HepG2 (cell line): Measurements from ENCODE around the gene S100A13. TPM values are rescaled to one million over a fixed set of nuclear protein-coding genes. Genes with fewer than 3 reads are reported as not detected.

Experiments
- ASH2L ChIP-seq: fragments of 300-600, 200-600 bp; sonication (generic); IDR thresholded peaks from 2 replicates; pipeline ENCODE4 v1.7.0; 2017; ENCODE audit warnings: low read depth, mild to moderate bottlenecking, moderate library complexity, mixed read lengths, low read length; ENCODE audit not compliant: insufficient read length
- NFYB ChIP-seq: sonication (generic); formaldehyde crosslinking; IDR thresholded peaks from 2 replicates; pipeline ENCODE4 v1.4.0; 2020; ENCODE audit warnings: missing genetic modification reagents
- NFYC ChIP-seq: IDR thresholded peaks from 2 replicates; pipeline ENCODE4 v1.6.1; 2016; ENCODE audit warnings: missing genetic modification reagents, missing compliant biosample characterization
- PHF20 ChIP-seq: sonication (generic); formaldehyde crosslinking; IDR thresholded peaks from 2 replicates; pipeline ENCODE4 v1.5.0; 2020; ENCODE audit warnings: mild to moderate bottlenecking, missing genetic modification reagents
- SETDB1 ChIP-seq: sonication (generic); formaldehyde crosslinking; IDR thresholded peaks from 2 replicates; pipeline ENCODE4 v1.5.1; 2020; ENCODE audit warnings: missing genetic modification reagents, mild to moderate bottlenecking, borderline replicate concordance
- SRSF9 ChIP-seq: fragments of 200-400 bp; formaldehyde crosslinking; IDR thresholded peaks from 2 replicates; pipeline ENCODE4 v1.6.1; 2018; ENCODE audit warnings: borderline replicate concordance, mild to moderate bottlenecking, low read depth, low read length; ENCODE audit not compliant: insufficient read depth, poor library complexity, severe bottlenecking
- YEATS2 ChIP-seq: sonication (generic); formaldehyde crosslinking; IDR thresholded peaks from 2 replicates; pipeline ENCODE4 v1.4.0; 2020; ENCODE audit warnings: missing genetic modification reagents, borderline replicate concordance
- ZFX ChIP-seq: sonication (generic); formaldehyde crosslinking; IDR thresholded peaks from 2 replicates; pipeline ENCODE4 v1.4.0; 2020; ENCODE audit warnings: mild to moderate bottlenecking, low read depth, missing genetic modification reagents, moderate library complexity
- ZNF20 ChIP-seq: sonication (generic); formaldehyde crosslinking; IDR thresholded peaks from 2 replicates; pipeline ENCODE4 v1.4.0; 2020; ENCODE audit warnings: mild to moderate bottlenecking, moderate library complexity, missing genetic modification reagents
- ZNF264 ChIP-seq: sonication (generic); formaldehyde crosslinking; IDR thresholded peaks from 2 replicates; pipeline ENCODE4 v1.4.0; 2020; ENCODE audit warnings: missing genetic modification reagents
- ZNF496 ChIP-seq: sonication (generic); formaldehyde crosslinking; IDR thresholded peaks from 2 replicates; pipeline ENCODE4 v1.8.1; 2023; ENCODE audit warnings: mild to moderate bottlenecking, moderate library complexity, missing genetic modification reagents; ENCODE audit not compliant: insufficient replicate concordance
- ZNF678 ChIP-seq: sonication (generic); formaldehyde crosslinking; IDR thresholded peaks from 2 replicates; pipeline ENCODE4 v1.4.0; 2020; ENCODE audit warnings: mild to moderate bottlenecking, missing genetic modification reagents
- ZSCAN29 ChIP-seq: sonication (generic); formaldehyde crosslinking; conservative IDR thresholded peaks from 2 replicates; pipeline ENCODE4 v1.4.0; 2020; ENCODE audit warnings: mild to moderate bottlenecking, missing genetic modification reagents
- polyA plus RNA-seq, 8 experiments: library from polyadenylated mRNA; depleted of rRNA in 3 of 8; stranded (reverse) in 7 of 8; unstranded in 1 of 8; fragments of >200 nt; fragmentation: Illumina TruSeq in 4 of 8; extraction: Trizol in 4 of 8; gene quantifications; 2 replicates each; pipeline versions ENCODE4 v1.2.1 to v1.2.3, GENCODE V29; 2011 to 2016; ENCODE audit warnings: low read depth in 4 of 8, missing spikeins in 1 of 8, mixed read lengths in 1 of 8; ENCODE audit not compliant: insufficient read depth in 1 of 8
- total RNA-seq, 5 experiments: library from RNA; depleted of rRNA; stranded (reverse); fragments of >200 nt; fragmentation: Illumina TruSeq; extraction: Trizol; gene quantifications; 2 replicates each; pipeline ENCODE4 v1.2.3, GENCODE V29; 2016; ENCODE audit warnings: low read depth in 1 of 5
- TF ChIP-seq, protein P1 (sequence below): sonication (generic); formaldehyde crosslinking; IDR thresholded peaks from 2 replicates; pipeline ENCODE4 v1.4.0; 2020; ENCODE audit warnings: mild to moderate bottlenecking, missing genetic modification reagents
- TF ChIP-seq, protein P2 (sequence below): sonication (generic); formaldehyde crosslinking; conservative IDR thresholded peaks from 2 replicates; pipeline ENCODE4 v1.5.0; 2020; ENCODE audit warnings: missing genetic modification reagents
- TF ChIP-seq, protein P3 (sequence below): sonication (generic); formaldehyde crosslinking; conservative IDR thresholded peaks from 2 replicates; pipeline ENCODE4 v1.4.0; 2020; ENCODE audit warnings: mild to moderate bottlenecking, missing genetic modification reagents, moderate library complexity
- TF ChIP-seq, protein P4 (sequence below): sonication (generic); formaldehyde crosslinking; IDR thresholded peaks from 2 replicates; pipeline ENCODE4 v1.4.0; 2020; ENCODE audit warnings: missing genetic modification reagents, low read depth, mild to moderate bottlenecking, borderline replicate concordance
- TF ChIP-seq, protein P5 (sequence below): sonication (generic); formaldehyde crosslinking; IDR thresholded peaks from 2 replicates; pipeline ENCODE4 v1.8.1; 2023; ENCODE audit warnings: mild to moderate bottlenecking, missing genetic modification reagents
- TF ChIP-seq, protein P6 (sequence below): sonication (generic); formaldehyde crosslinking; IDR thresholded peaks from 2 replicates; pipeline ENCODE4 v1.4.0; 2020; ENCODE audit warnings: missing genetic modification reagents

Gene S100A13
- total and polyA plus RNA-seq, 2 of the 13 experiments (the other 11 are each of a cell fraction or from before 2014, with no cell fraction given): 89.5 to 172 TPM

DNA sequence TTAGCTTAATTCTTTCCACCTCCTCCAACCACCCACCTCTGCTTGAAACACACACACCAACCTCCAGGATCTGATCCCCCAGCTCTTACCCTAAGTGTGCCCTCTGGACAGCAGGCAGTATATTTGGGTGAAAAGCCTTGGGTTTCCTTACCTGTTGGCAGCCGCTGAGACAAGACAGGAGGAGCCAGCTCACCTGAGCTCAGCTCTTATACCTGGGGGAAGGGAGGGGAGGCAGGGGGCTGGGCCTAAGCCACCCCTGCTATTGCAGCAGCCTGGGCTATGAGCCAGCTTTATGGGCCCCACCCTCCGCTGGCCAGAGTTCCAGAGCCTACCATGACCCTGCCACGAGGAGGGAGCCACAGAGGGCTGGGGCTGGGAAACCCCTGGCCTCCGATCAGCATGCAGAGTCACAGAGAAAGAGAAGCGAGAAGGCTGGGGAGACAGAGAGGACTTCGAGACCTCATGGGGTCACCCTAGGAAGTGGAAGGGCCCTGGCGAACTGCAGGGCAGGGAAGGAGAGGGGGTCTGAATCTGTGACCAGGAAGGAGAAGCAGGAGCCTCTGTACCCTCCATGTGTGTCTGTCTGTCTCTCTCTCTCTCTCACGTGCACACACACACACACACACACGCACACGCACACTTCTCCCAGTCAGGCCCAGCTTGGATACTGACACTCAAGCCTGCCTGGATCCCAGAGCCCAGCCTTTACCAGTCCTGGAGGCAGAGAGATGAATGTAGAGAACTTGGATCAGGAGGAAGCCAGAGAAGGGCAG lies 11.0 kb downstream of the S100A13 start, which contains the start of gene S100A14 (continued):
- TF ChIP-seq ZSCAN29 (CRISPR knock-in tag) (0 out of 2 replicates have a peak, but pooled peaks have one; percentile 26), SRSF9 (no peak), NFYC (no peak), ZFX (CRISPR knock-in tag) (peak; percentile 51; the same call in 1 of the 2 replicates), SETDB1 (CRISPR knock-in tag) (no peak), NFYB (CRISPR knock-in tag) (no peak), ZNF496 (CRISPR knock-in tag) (no peak), ZNF20 (no peak), ASH2L (no peak), ZNF678 (no peak), ZNF264 (no peak), PHF20 (CRISPR knock-in tag) (0 out of 2 replicates have a peak, but pooled peaks have one; percentile 26), YEATS2 (CRISPR knock-in tag) (no peak)
- TF ChIP-seq, protein P1, sequence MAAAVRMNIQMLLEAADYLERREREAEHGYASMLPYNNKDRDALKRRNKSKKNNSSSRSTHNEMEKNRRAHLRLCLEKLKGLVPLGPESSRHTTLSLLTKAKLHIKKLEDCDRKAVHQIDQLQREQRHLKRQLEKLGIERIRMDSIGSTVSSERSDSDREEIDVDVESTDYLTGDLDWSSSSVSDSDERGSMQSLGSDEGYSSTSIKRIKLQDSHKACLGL (CRISPR knock-in tag): peak; percentile 29; the same call in 1 of the 2 replicates
- TF ChIP-seq, protein P2, sequence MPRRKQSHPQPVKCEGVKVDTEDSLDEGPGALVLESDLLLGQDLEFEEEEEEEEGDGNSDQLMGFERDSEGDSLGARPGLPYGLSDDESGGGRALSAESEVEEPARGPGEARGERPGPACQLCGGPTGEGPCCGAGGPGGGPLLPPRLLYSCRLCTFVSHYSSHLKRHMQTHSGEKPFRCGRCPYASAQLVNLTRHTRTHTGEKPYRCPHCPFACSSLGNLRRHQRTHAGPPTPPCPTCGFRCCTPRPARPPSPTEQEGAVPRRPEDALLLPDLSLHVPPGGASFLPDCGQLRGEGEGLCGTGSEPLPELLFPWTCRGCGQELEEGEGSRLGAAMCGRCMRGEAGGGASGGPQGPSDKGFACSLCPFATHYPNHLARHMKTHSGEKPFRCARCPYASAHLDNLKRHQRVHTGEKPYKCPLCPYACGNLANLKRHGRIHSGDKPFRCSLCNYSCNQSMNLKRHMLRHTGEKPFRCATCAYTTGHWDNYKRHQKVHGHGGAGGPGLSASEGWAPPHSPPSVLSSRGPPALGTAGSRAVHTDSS (CRISPR knock-in tag): no peak
- TF ChIP-seq, protein P3, sequence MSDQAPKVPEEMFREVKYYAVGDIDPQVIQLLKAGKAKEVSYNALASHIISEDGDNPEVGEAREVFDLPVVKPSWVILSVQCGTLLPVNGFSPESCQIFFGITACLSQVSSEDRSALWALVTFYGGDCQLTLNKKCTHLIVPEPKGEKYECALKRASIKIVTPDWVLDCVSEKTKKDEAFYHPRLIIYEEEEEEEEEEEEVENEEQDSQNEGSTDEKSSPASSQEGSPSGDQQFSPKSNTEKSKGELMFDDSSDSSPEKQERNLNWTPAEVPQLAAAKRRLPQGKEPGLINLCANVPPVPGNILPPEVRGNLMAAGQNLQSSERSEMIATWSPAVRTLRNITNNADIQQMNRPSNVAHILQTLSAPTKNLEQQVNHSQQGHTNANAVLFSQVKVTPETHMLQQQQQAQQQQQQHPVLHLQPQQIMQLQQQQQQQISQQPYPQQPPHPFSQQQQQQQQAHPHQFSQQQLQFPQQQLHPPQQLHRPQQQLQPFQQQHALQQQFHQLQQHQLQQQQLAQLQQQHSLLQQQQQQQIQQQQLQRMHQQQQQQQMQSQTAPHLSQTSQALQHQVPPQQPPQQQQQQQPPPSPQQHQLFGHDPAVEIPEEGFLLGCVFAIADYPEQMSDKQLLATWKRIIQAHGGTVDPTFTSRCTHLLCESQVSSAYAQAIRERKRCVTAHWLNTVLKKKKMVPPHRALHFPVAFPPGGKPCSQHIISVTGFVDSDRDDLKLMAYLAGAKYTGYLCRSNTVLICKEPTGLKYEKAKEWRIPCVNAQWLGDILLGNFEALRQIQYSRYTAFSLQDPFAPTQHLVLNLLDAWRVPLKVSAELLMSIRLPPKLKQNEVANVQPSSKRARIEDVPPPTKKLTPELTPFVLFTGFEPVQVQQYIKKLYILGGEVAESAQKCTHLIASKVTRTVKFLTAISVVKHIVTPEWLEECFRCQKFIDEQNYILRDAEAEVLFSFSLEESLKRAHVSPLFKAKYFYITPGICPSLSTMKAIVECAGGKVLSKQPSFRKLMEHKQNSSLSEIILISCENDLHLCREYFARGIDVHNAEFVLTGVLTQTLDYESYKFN (CRISPR knock-in tag): peak; percentile 34; the same call in 1 of the 2 replicates
- TF ChIP-seq, protein P4, sequence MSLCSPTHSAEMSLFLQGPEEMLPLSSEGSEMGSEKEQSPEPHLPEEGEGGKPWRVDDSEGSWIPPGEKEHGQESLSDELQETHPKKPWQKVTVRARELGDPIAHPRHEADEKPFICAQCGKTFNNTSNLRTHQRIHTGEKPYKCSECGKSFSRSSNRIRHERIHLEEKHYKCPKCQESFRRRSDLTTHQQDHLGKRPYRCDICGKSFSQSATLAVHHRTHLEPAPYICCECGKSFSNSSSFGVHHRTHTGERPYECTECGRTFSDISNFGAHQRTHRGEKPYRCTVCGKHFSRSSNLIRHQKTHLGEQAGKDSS: peak; percentile 57; the same call in 1 of the 2 replicates
- TF ChIP-seq, protein P5, sequence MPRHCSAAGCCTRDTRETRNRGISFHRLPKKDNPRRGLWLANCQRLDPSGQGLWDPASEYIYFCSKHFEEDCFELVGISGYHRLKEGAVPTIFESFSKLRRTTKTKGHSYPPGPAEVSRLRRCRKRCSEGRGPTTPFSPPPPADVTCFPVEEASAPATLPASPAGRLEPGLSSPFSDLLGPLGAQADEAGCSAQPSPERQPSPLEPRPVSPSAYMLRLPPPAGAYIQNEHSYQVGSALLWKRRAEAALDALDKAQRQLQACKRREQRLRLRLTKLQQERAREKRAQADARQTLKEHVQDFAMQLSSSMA: no peak
- TF ChIP-seq, protein P6, sequence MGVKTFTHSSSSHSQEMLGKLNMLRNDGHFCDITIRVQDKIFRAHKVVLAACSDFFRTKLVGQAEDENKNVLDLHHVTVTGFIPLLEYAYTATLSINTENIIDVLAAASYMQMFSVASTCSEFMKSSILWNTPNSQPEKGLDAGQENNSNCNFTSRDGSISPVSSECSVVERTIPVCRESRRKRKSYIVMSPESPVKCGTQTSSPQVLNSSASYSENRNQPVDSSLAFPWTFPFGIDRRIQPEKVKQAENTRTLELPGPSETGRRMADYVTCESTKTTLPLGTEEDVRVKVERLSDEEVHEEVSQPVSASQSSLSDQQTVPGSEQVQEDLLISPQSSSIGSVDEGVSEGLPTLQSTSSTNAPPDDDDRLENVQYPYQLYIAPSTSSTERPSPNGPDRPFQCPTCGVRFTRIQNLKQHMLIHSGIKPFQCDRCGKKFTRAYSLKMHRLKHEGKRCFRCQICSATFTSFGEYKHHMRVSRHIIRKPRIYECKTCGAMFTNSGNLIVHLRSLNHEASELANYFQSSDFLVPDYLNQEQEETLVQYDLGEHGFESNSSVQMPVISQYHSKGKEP (CRISPR knock-in tag): no peak
